Activated T-helper 2 cell treated with anti-CD3 and anti-CD28 coated beads, Interferon-gamma antibody, Interleukin-2, Interleukin-4, amounts not matched to agents 10 μg/mL and 5 μg/mL and 100 μg/mL, durations not matched to agents 14 hours and 24 hours and 36 hours (primary cell): Measurements from ENCODE around the gene GAP43. TPM values are rescaled to one million over a fixed set of nuclear protein-coding genes. Genes with fewer than 3 reads are reported as not detected.
A peak's percentile ranks its signal among the peaks of the same experiment; 100 is the strongest.

ENCODE experiments used
- DNase-seq: peaks from one replicate; pipeline ENCODE4 v3.0.0; 2021; ENCODE audit warnings: low spot score
- H3K27ac Mint-ChIP-seq: one replicate; pipeline ENCODE4 v1.8.0; 2021; ENCODE audit warnings: mixed read lengths
- H3K27me3 Mint-ChIP-seq: one replicate; pipeline ENCODE4 v1.8.0; 2021; ENCODE audit warnings: low read depth, mixed read lengths
- H3K36me3 Mint-ChIP-seq: one replicate; pipeline ENCODE4 v1.8.0; 2021; ENCODE audit warnings: low read depth, mixed read lengths
- H3K4me1 Mint-ChIP-seq: one replicate; pipeline ENCODE4 v1.8.0; 2021; ENCODE audit warnings: low read depth, mixed read lengths
- H3K4me3 Mint-ChIP-seq: one replicate; pipeline ENCODE4 v1.8.0; 2021; ENCODE audit warnings: low read depth, mild to moderate bottlenecking, moderate library complexity, mixed read lengths
- H3K9me3 Mint-ChIP-seq: one replicate; pipeline ENCODE4 v1.8.0; 2021; ENCODE audit warnings: mixed read lengths
- intact Hi-C: fragments of 100-400 bp; cut with micrococcal nuclease; formaldehyde crosslinking; loops from one replicate; pipeline ENCODE4 v1.15.1; 2023
- total RNA-seq: library from RNA; stranded (reverse); gene quantifications from 2 replicates; pipeline ENCODE4 v1.2.3, GENCODE V29; 2022

The GAP43 gene
- total RNA-seq, 1 donor from 2014 or later = not detected

- DNase-seq = no peak
- intact Hi-C loops = no loop called here
- no peaks in the 10 kb centered on the region for H3K9me3 Mint-ChIP-seq
- H3K36me3 Mint-ChIP-seq = no peaks in the 10 kb centered on the region
- peaks cover 49% of the 10 kb centered on the region for H3K27me3 Mint-ChIP-seq
- H3K27ac Mint-ChIP-seq = no peak overlapping the region
- no peak overlapping the region for H3K4me3 Mint-ChIP-seq
- peaks cover 4% of the 10 kb centered on the region for H3K4me1 Mint-ChIP-seq
Measured at GRCh38 chr3:115676336-115676735, 53.0 kb downstream of the GAP43 start.

GRCh38 chr3:115680803-115681345 is 57.6 kb downstream of the GAP43 start:
- DNase-seq = no peak
- Mint-ChIP-seq H3K4me3 (no peak overlapping the region), H3K36me3 (no peaks in the 10 kb centered on the region), H3K9me3 (no peaks in the 10 kb centered on the region), H3K27ac (no peak overlapping the region), H3K4me1 (no peaks in the 10 kb centered on the region), H3K27me3 (peaks cover 33% of the 10 kb centered on the region)
- intact Hi-C loops = no loop called here

GRCh38 chr3:115681736-115682135 is 58.4 kb downstream of the GAP43 start:
- Mint-ChIP-seq H3K4me3 (no peak overlapping the region), H3K4me1 (no peaks in the 10 kb centered on the region), H3K9me3 (no peaks in the 10 kb centered on the region), H3K27me3 (peaks cover 33% of the 10 kb centered on the region), H3K27ac (no peak overlapping the region), H3K36me3 (no peaks in the 10 kb centered on the region)
- no peak for DNase-seq
- intact Hi-C loops = no loop called here

DNA sequence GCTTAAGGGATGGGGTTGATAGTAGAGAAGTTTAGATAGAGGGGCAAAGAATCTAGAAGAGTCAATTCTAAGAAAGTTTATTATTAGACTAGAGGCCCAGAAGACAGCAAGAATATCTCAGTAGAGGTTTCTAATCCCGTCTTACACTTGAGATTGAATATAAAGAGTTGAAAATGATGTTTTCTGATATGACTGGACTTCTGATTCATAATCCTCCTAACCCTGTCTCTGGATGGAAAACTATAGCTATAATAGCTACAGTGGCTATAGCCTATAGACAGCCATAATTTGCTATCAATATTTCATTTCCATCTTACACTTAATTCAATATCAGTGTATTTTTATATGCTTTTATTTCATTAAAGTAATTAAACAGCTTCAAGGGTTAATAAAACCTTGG is 60.0 kb downstream of the GAP43 start:
- H3K9me3 Mint-ChIP-seq = no peaks in the 10 kb centered on the region
- DNase-seq = no peak
- no peaks in the 10 kb centered on the region for H3K36me3 Mint-ChIP-seq
- no peak overlapping the region for H3K27ac Mint-ChIP-seq
- no peak overlapping the region for H3K4me3 Mint-ChIP-seq
- H3K27me3 Mint-ChIP-seq = peaks cover 28% of the 10 kb centered on the region
- intact Hi-C loops = no loop called here
- H3K4me1 Mint-ChIP-seq = no peaks in the 10 kb centered on the region

DNA sequence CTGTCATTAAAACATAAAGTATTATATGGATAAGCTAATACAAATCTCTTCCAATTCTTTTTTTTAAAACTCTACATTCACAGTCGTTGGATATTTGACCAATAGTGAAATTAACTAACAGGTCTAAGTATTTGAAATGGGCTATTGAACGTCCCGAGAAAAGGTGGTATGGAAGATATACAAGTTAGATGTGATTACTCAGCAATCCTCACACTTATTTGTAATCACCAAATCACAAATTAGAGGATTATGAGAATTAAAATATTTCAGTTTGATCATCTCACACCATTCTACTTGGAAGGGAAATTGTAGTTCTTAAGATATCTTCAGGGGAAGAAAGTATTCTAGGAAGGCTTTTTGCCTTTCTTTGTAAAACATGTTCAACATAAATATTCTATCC is 60.5 kb downstream of the GAP43 start:
- DNase-seq = no peak
- Mint-ChIP-seq H3K9me3 (no peaks in the 10 kb centered on the region), H3K27me3 (peaks cover 26% of the 10 kb centered on the region), H3K36me3 (no peaks in the 10 kb centered on the region), H3K27ac (no peak overlapping the region), H3K4me3 (no peak overlapping the region), H3K4me1 (no peaks in the 10 kb centered on the region)
- intact Hi-C loops = no loop called here

GRCh38 chr3:115685097-115685496 is 61.8 kb downstream of the GAP43 start:
- H3K4me3 Mint-ChIP-seq = no peak overlapping the region
- H3K27ac Mint-ChIP-seq = no peak overlapping the region
- intact Hi-C loops = no loop called here
- H3K27me3 Mint-ChIP-seq = peaks cover 22% of the 10 kb centered on the region
- H3K9me3 Mint-ChIP-seq = no peaks in the 10 kb centered on the region
- no peak for DNase-seq
- H3K4me1 Mint-ChIP-seq = no peaks in the 10 kb centered on the region
- H3K36me3 Mint-ChIP-seq = no peaks in the 10 kb centered on the region

GRCh38 chr3:115687721-115688120 is 64.4 kb downstream of the GAP43 start:
- no peak overlapping the region for H3K27ac Mint-ChIP-seq
- peaks cover 10% of the 10 kb centered on the region for H3K27me3 Mint-ChIP-seq
- intact Hi-C loops = no loop called here
- H3K4me1 Mint-ChIP-seq = no peaks in the 10 kb centered on the region
- H3K9me3 Mint-ChIP-seq = no peaks in the 10 kb centered on the region
- H3K4me3 Mint-ChIP-seq = no peak overlapping the region
- DNase-seq = no peak
- no peaks in the 10 kb centered on the region for H3K36me3 Mint-ChIP-seq

GRCh38 chr3:115688418-115688817 is 65.1 kb downstream of the GAP43 start:
- Mint-ChIP-seq H3K4me1 (no peaks in the 10 kb centered on the region), H3K27me3 (peaks cover 10% of the 10 kb centered on the region), H3K4me3 (no peak overlapping the region), H3K36me3 (no peaks in the 10 kb centered on the region), H3K9me3 (no peaks in the 10 kb centered on the region), H3K27ac (no peak overlapping the region)
- intact Hi-C loops = no loop called here
- no peak for DNase-seq

DNA sequence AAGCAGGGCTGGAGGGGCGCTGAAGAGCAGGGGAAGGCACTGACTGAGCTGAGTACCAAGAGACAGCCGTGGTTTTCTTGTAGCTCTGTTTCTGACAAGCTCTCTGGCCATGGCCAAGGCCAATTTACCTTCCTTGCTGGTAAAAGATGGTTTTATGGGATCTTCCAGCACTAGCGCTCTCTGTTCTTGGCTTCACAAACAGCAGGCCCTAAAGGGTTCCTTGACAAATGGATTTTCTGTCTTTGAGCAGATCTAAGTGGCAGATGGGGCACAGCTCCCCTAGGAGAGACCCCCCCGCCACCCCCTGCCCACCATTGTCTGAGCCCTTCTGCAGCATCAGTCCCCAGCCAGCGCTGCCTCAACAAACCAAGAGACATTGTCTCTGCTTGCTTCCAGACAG is 66.6 kb downstream of the GAP43 start:
- intact Hi-C loops = no loop called here
- DNase-seq = no peak
- Mint-ChIP-seq H3K4me3 (no peak overlapping the region), H3K27me3 (peaks cover 7% of the 10 kb centered on the region), H3K36me3 (no peaks in the 10 kb centered on the region), H3K4me1 (no peaks in the 10 kb centered on the region), H3K27ac (no peak overlapping the region), H3K9me3 (no peaks in the 10 kb centered on the region)

- no peaks in the 10 kb centered on the region for H3K36me3 Mint-ChIP-seq
Measured at GRCh38 chr3:115691964-115692363, 68.7 kb downstream of the GAP43 start.

GRCh38 chr3:115692887-115693524 is 69.7 kb downstream of the GAP43 start:
- DNase-seq = peak; percentile 47
- no peaks in the 10 kb centered on the region for H3K4me1 Mint-ChIP-seq
- H3K36me3 Mint-ChIP-seq = no peaks in the 10 kb centered on the region
- H3K4me3 Mint-ChIP-seq = no peak overlapping the region
- no peak overlapping the region for H3K27ac Mint-ChIP-seq
- H3K9me3 Mint-ChIP-seq = no peaks in the 10 kb centered on the region
- intact Hi-C loops = loop anchor here (1.0 to 2.0 kb wide), 4 partner anchors 122 to 653 kb away; no protein-coding TSS in a partner anchor
- peaks cover 15% of the 10 kb centered on the region for H3K27me3 Mint-ChIP-seq

More at GRCh38 chr3:115691964-115692363, 68.7 kb downstream of the GAP43 start:
- Mint-ChIP-seq H3K4me3 (no peak overlapping the region), H3K27ac (no peak overlapping the region), H3K9me3 (no peaks in the 10 kb centered on the region), H3K4me1 (no peaks in the 10 kb centered on the region), H3K27me3 (peaks cover 15% of the 10 kb centered on the region)
- no peak for DNase-seq
- intact Hi-C loops = loop anchor here (2.0 kb wide), 1 partner anchor 123 kb away; no protein-coding TSS in a partner anchor

GRCh38 chr3:115693868-115694267 is 70.6 kb downstream of the GAP43 start:
- H3K27me3 Mint-ChIP-seq = peaks cover 15% of the 10 kb centered on the region
- no peaks in the 10 kb centered on the region for H3K36me3 Mint-ChIP-seq
- no peaks in the 10 kb centered on the region for H3K9me3 Mint-ChIP-seq
- H3K4me3 Mint-ChIP-seq = no peak overlapping the region
- no peak for DNase-seq
- intact Hi-C loops = loop anchor here (1.0 to 2.0 kb wide), 4 partner anchors 121 to 654 kb away; no protein-coding TSS in a partner anchor
- no peaks in the 10 kb centered on the region for H3K4me1 Mint-ChIP-seq
- H3K27ac Mint-ChIP-seq = no peak overlapping the region

GRCh38 chr3:115695090-115695489 is 71.8 kb downstream of the GAP43 start:
- no peaks in the 10 kb centered on the region for H3K4me1 Mint-ChIP-seq
- no peak overlapping the region for H3K4me3 Mint-ChIP-seq
- DNase-seq = no peak
- H3K36me3 Mint-ChIP-seq = no peaks in the 10 kb centered on the region
- intact Hi-C loops = no loop called here
- H3K27me3 Mint-ChIP-seq = peaks cover 9% of the 10 kb centered on the region
- H3K27ac Mint-ChIP-seq = no peak overlapping the region
- H3K9me3 Mint-ChIP-seq = no peaks in the 10 kb centered on the region
